ENCODE data around the gene CAP2.

The CAP2 gene

DNA sequence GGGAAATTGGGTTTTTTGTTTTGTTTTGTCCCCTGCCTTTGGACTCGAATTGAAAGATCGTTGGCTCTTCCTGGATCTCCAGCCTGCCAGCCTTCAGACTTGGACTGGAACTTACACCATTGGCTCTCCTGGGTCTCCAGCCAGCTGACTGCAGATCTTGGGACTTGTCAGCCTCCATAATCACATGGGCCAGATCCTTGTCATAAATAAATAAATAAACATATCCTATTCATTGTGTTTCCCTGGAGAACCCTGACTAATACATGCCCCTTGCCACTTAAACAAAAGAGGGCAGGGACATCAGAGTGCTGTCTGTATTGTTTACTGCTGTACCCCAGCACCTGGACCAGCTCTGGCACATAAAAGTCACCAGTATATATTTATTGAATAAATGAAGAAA is 101.5 kb downstream of the CAP2 start:
- Histone ChIP-seq H3K9ac (ENCODE audit: low read length in 2 of 2) (no peak overlapping the region), H3K36me3 (ENCODE audit: control insufficient read depth in 2 of 2, insufficient read depth in 2 of 2, low read length in 2 of 2) (no peaks in the 10 kb centered on the region), H3K27me3 (ENCODE audit: control insufficient read depth in 1 of 2, insufficient read depth in 2 of 2, low read length in 2 of 2) (no peaks in the 10 kb centered on the region), H3K27ac (ENCODE audit: low read length) (peak overlapping the region; percentile 67), H3K9me3 (ENCODE audit: control insufficient read depth in 2 of 2, low read length in 2 of 2) (no peaks in the 10 kb centered on the region), H3K4me3 (ENCODE audit: low read length in 2 of 2) (no peak overlapping the region), H3K4me1 (ENCODE audit: control insufficient read depth, insufficient read depth, low read length) (peaks cover 28% of the 10 kb centered on the region)

DNA sequence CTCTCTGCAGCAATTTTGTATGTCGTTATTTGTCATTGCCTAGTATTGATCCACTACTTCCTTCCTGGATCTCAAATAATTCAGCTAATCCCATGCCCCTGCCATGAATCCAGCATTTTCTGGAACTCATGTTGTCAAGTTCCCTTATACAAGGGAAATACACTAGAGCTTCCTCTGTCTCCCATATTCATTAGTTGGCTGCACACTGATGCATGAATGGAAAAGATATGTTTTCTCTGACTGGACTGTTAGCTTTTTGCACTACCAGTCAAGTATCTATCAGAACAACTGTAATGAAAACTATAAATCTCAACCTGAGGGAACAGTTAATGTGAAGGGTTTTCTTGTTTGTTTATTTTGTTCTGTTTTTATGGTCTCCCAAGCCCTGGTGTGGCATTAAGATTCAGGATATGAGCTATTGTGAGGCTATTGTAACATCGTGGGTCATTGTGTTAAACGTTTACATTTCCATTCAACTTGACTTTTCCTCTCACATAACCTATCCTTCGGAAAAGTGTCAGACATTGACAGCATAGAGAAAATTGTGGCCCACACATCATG is 104.2 kb downstream of the CAP2 start:
- H3K4me3 ChIP-seq (ENCODE audit: low read length in 2 of 2): no peak overlapping the region
- no peaks in the 10 kb centered on the region for H3K27me3 ChIP-seq (ENCODE audit: control insufficient read depth in 1 of 2, insufficient read depth in 2 of 2, low read length in 2 of 2)
- no peaks in the 10 kb centered on the region for H3K36me3 ChIP-seq (ENCODE audit: control insufficient read depth in 2 of 2, insufficient read depth in 2 of 2, low read length in 2 of 2)
- no peak overlapping the region for H3K27ac ChIP-seq (ENCODE audit: low read length)
- H3K9ac ChIP-seq (ENCODE audit: low read length in 2 of 2): no peak overlapping the region
- peaks cover 22% of the 10 kb centered on the region for H3K4me1 ChIP-seq (ENCODE audit: control insufficient read depth, insufficient read depth, low read length)
- H3K9me3 ChIP-seq (ENCODE audit: control insufficient read depth in 2 of 2, low read length in 2 of 2): no peaks in the 10 kb centered on the region

DNA sequence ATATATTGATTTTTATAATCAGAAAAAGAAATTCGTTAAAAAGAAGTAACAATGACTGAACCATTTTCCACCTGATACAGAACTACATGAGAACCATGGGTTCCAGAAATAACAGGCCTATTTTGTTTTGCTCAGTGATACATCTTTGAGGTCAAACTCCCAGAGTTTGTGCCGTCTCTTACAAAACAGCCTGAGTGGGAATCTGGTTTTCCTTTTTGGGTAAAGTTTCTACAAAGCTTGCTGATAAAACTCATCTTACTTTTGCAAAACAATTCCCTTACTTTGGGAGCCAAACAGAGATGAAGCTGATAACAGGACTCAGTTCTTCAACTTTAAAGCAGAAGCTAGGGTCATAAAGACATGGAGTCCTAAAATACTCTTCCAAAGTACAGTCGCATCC is 108.0 kb downstream of the CAP2 start:
- Histone ChIP-seq H3K9ac (ENCODE audit: low read length in 2 of 2) (no peak overlapping the region), H3K27me3 (ENCODE audit: control insufficient read depth in 1 of 2, insufficient read depth in 2 of 2, low read length in 2 of 2) (no peaks in the 10 kb centered on the region), H3K27ac (ENCODE audit: low read length) (no peak overlapping the region), H3K36me3 (ENCODE audit: control insufficient read depth in 2 of 2, insufficient read depth in 2 of 2, low read length in 2 of 2) (no peaks in the 10 kb centered on the region), H3K9me3 (ENCODE audit: control insufficient read depth in 2 of 2, low read length in 2 of 2) (no peaks in the 10 kb centered on the region), H3K4me3 (ENCODE audit: low read length in 2 of 2) (no peak overlapping the region), H3K4me1 (ENCODE audit: control insufficient read depth, insufficient read depth, low read length) (peaks cover 15% of the 10 kb centered on the region)

DNA sequence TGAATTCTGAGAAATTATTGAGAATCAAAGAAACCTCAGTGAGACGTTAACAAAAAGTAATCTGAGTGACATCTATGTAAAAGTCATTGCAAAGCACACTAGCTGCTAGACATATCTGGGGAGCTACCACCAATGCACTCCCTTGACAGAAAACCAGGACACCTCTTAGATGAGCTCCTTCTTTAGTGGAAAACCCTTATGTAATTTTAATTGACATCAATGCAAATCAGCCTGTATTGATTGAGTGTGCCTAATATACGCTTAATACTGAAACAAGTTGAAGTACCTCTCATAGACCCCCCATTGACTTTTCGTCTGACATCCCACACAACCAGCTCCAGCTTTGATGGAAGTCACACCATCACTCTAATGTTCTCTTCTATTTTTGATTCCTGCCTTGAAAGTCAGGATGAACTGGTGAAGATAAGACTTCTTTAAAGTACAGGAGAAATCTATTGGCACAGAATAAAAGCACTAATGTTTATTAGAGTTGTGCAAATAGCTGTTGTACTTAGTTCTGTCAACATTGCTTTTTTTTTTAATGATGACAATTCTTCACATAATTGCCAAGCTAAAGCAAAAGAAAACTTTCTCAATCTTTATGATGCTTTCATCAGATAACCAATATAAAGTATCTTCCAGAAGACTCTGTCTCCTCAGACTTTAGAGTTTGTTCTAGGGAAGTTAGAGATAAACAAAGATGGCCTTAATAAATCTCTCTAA is 108.7 kb downstream of the CAP2 start:
- Histone ChIP-seq H3K36me3 (ENCODE audit: control insufficient read depth in 2 of 2, insufficient read depth in 2 of 2, low read length in 2 of 2) (peaks cover 0 to 2% of the 10 kb centered on the region in 2 donors), H3K4me3 (ENCODE audit: low read length in 2 of 2) (no peak overlapping the region), H3K9me3 (ENCODE audit: control insufficient read depth in 2 of 2, low read length in 2 of 2) (no peaks in the 10 kb centered on the region), H3K9ac (ENCODE audit: low read length in 2 of 2) (no peak overlapping the region), H3K4me1 (ENCODE audit: control insufficient read depth, insufficient read depth, low read length) (peaks cover 15% of the 10 kb centered on the region), H3K27ac (ENCODE audit: low read length) (no peak overlapping the region), H3K27me3 (ENCODE audit: control insufficient read depth in 1 of 2, insufficient read depth in 2 of 2, low read length in 2 of 2) (no peaks in the 10 kb centered on the region)

DNA sequence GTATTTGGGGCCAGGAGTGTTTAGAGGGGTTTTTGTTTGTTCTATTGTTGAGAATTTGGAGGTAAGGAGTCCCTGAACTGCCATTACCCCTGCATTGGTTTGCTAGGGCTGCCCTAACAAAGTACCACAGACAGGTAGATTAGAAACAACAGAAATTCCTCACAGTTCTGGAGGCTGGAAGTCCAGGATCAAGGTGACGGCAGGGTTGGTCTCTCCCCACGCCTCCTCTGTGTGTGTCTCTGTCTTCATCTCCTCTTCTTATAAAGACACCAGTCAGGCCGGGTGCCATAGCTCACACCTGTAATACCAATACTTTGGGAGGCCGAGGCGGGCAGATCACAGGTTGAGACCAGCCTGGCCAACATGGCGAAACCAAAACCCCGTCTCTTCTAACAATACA is 109.7 kb downstream of the CAP2 start:
- peaks cover under 1 to 6% of the 10 kb centered on the region in 2 donors for H3K36me3 ChIP-seq (ENCODE audit: control insufficient read depth in 2 of 2, insufficient read depth in 2 of 2, low read length in 2 of 2)
- no peak overlapping the region for H3K27ac ChIP-seq (ENCODE audit: low read length)
- no peaks in the 10 kb centered on the region for H3K9me3 ChIP-seq (ENCODE audit: control insufficient read depth in 2 of 2, low read length in 2 of 2)
- H3K9ac ChIP-seq (ENCODE audit: low read length in 2 of 2): no peak overlapping the region
- no peak overlapping the region for H3K4me3 ChIP-seq (ENCODE audit: low read length in 2 of 2)
- no peaks in the 10 kb centered on the region for H3K27me3 ChIP-seq (ENCODE audit: control insufficient read depth in 1 of 2, insufficient read depth in 2 of 2, low read length in 2 of 2)
- H3K4me1 ChIP-seq (ENCODE audit: control insufficient read depth, insufficient read depth, low read length): peaks cover 15% of the 10 kb centered on the region

DNA sequence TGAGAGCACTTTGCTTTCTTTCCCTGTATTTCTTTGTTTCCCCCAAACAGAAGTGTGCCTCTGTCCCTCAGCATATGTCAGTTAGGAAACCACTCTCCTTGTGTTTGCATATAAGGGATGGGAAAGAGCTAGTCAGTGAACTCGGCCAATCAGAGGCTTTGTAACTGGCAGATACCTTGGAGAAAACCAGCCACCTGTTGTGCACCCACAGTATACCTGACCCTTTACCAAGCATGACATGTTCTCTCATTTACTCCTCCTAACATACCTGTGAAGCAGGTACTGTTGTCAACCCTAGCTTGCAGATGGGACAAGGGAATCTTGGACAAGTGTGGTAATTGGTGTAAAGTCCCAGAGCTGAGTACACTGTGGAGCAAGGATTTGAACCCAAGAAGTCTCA is 110.6 kb downstream of the CAP2 start:
- Histone ChIP-seq H3K9me3 (ENCODE audit: control insufficient read depth in 2 of 2, low read length in 2 of 2) (no peaks in the 10 kb centered on the region), H3K36me3 (ENCODE audit: control insufficient read depth in 2 of 2, insufficient read depth in 2 of 2, low read length in 2 of 2) (peaks cover 5 to 7% of the 10 kb centered on the region in 2 donors), H3K27ac (ENCODE audit: low read length) (no peak overlapping the region), H3K9ac (ENCODE audit: low read length in 2 of 2) (no peak overlapping the region), H3K4me3 (ENCODE audit: low read length in 2 of 2) (no peak overlapping the region), H3K27me3 (ENCODE audit: control insufficient read depth in 1 of 2, insufficient read depth in 2 of 2, low read length in 2 of 2) (no peaks in the 10 kb centered on the region), H3K4me1 (ENCODE audit: control insufficient read depth, insufficient read depth, low read length) (peaks cover 15% of the 10 kb centered on the region)

DNA sequence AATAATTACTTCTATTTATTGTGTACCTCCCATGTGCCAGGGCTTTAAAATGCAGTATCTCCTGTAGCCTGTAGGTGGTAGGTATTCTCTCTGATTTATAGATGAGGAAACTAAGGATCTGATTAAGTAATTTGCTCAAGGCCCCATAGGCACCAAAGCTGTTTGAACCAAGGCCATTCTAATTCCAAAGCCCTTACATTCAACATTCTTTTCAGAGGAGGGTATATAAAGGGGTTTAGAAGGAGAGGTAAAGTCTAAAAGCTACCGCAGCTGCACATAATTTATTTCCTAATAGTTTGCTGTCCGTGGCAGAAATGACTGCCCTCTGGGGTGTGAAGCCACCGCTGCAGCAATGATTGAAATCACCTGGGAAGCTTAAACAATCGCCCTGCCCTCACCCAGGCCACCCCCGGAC is 111.7 kb downstream of the CAP2 start:
- Histone ChIP-seq H3K9ac (ENCODE audit: low read length in 2 of 2) (no peak overlapping the region), H3K4me3 (ENCODE audit: low read length in 2 of 2) (no peak overlapping the region), H3K27me3 (ENCODE audit: control insufficient read depth in 1 of 2, insufficient read depth in 2 of 2, low read length in 2 of 2) (no peaks in the 10 kb centered on the region), H3K27ac (ENCODE audit: low read length) (peak overlapping the region; percentile 46), H3K9me3 (ENCODE audit: control insufficient read depth in 2 of 2, low read length in 2 of 2) (no peaks in the 10 kb centered on the region), H3K4me1 (ENCODE audit: control insufficient read depth, insufficient read depth, low read length) (peaks cover 15% of the 10 kb centered on the region), H3K36me3 (ENCODE audit: control insufficient read depth in 2 of 2, insufficient read depth in 2 of 2, low read length in 2 of 2) (peaks cover 5 to 7% of the 10 kb centered on the region in 2 donors)

DNA sequence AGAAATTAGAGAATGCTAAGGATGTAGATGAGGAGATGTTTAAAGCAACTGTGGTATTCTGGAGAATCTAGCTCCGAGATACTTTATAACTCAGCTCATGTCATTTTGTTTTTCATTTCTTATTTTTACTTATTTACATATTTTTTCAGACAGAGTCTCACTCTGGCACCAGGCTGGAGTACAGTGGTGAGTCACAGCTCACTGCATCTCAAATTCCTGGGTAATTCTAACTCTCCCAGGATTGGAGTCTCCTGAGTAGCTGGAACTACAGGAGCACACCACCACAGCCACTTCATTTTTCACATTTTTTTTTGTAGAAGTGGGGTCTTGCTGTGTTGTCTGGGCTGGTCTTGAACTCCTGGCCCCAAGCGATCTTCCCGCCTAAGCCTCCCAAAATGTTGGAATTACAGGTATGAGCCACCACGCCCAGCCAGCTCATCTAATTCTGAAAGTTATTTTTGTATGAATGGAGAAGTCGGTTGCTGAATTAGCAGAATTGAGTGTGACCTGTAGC is 112.4 kb downstream of the CAP2 start:
- Histone ChIP-seq H3K36me3 (ENCODE audit: control insufficient read depth in 2 of 2, insufficient read depth in 2 of 2, low read length in 2 of 2) (peaks cover 5 to 10% of the 10 kb centered on the region in 2 donors), H3K4me1 (ENCODE audit: control insufficient read depth, insufficient read depth, low read length) (peaks cover 15% of the 10 kb centered on the region), H3K9ac (ENCODE audit: low read length in 2 of 2) (no peak overlapping the region), H3K27me3 (ENCODE audit: control insufficient read depth in 1 of 2, insufficient read depth in 2 of 2, low read length in 2 of 2) (no peaks in the 10 kb centered on the region), H3K4me3 (ENCODE audit: low read length in 2 of 2) (no peak overlapping the region), H3K27ac (ENCODE audit: low read length) (peak overlapping the region; percentile 46), H3K9me3 (ENCODE audit: control insufficient read depth in 2 of 2, low read length in 2 of 2) (no peaks in the 10 kb centered on the region)

DNA sequence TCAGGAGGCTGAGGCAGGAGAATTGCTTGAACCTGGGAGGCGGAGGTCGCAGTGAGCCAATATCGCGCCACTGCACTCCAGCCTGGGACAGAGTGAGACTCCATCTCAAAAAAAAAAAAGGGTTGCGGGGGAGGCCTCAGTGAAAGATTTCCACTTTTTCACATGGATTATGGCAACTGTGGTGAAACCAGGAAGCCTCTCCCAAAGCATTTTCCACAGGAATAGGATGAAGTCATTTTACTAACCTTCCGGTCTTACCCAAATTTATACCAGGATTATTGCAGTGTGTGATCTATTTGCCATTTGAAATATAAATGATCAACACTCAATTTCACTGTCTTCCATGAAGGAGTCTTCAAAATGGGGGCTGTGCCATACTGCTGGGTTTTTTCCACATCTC is 113.1 kb downstream of the CAP2 start:
- no peak overlapping the region for H3K9ac ChIP-seq (ENCODE audit: low read length in 2 of 2)
- H3K4me1 ChIP-seq (ENCODE audit: control insufficient read depth, insufficient read depth, low read length): peaks cover 15% of the 10 kb centered on the region
- H3K9me3 ChIP-seq (ENCODE audit: control insufficient read depth in 2 of 2, low read length in 2 of 2): no peaks in the 10 kb centered on the region
- no peaks in the 10 kb centered on the region for H3K27me3 ChIP-seq (ENCODE audit: control insufficient read depth in 1 of 2, insufficient read depth in 2 of 2, low read length in 2 of 2)
- H3K36me3 ChIP-seq (ENCODE audit: control insufficient read depth in 2 of 2, insufficient read depth in 2 of 2, low read length in 2 of 2): peaks cover 5 to 13% of the 10 kb centered on the region in 2 donors
- no peak overlapping the region for H3K27ac ChIP-seq (ENCODE audit: low read length)
- H3K4me3 ChIP-seq (ENCODE audit: low read length in 2 of 2): no peak overlapping the region

DNA sequence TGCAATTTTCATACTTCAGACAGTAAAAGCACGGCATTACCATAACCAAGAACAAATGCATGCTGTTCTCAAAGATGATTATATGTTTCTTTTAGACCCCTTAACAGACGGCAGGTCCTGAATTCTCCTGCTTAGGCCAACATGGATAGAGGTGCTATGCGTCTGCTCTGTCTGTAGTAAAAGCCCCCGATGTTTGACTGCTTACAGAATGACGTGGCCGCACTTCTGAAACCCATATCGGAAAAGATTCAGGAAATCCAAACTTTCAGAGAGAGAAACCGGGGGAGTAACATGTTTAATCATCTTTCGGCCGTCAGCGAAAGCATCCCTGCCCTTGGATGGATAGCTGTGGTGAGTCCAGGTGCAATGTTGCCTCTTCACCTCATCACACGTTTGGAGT is 113.6 kb downstream of the CAP2 start:
- Histone ChIP-seq H3K4me1 (ENCODE audit: control insufficient read depth, insufficient read depth, low read length) (peaks cover 15% of the 10 kb centered on the region), H3K9me3 (ENCODE audit: control insufficient read depth in 2 of 2, low read length in 2 of 2) (no peaks in the 10 kb centered on the region), H3K27ac (ENCODE audit: low read length) (no peak overlapping the region), H3K4me3 (ENCODE audit: low read length in 2 of 2) (no peak overlapping the region), H3K27me3 (ENCODE audit: control insufficient read depth in 1 of 2, insufficient read depth in 2 of 2, low read length in 2 of 2) (no peaks in the 10 kb centered on the region), H3K36me3 (ENCODE audit: control insufficient read depth in 2 of 2, insufficient read depth in 2 of 2, low read length in 2 of 2) (peaks cover 5 to 13% of the 10 kb centered on the region in 2 donors), H3K9ac (ENCODE audit: low read length in 2 of 2) (no peak overlapping the region)

DNA sequence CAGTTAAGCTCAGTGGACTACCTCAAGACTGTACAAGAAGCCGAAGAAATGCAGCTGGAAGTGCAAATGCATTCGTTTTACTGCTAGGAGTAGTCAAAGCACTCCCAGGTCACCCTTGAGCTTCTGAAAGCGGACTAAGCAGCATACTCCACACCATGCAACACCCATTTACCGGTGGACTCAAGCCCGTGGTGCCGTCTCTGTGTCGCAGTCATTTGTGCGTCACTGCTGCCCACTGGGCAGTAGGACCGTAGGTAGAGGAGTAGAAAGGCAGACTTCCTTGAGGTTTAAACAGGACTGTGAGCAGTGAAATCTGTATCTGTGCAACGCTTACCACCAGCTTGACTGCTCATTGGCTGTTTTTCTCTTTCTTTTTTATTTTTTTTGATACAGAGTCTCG is 117.7 kb downstream of the CAP2 start:
- Histone ChIP-seq H3K36me3 (ENCODE audit: control insufficient read depth in 2 of 2, insufficient read depth in 2 of 2, low read length in 2 of 2) (peaks cover 17 to 21% of the 10 kb centered on the region in 2 donors), H3K27me3 (ENCODE audit: control insufficient read depth in 1 of 2, insufficient read depth in 2 of 2, low read length in 2 of 2) (no peaks in the 10 kb centered on the region), H3K9ac (ENCODE audit: low read length in 2 of 2) (no peak overlapping the region), H3K4me3 (ENCODE audit: low read length in 2 of 2) (no peak overlapping the region), H3K4me1 (ENCODE audit: control insufficient read depth, insufficient read depth, low read length) (no peaks in the 10 kb centered on the region), H3K9me3 (ENCODE audit: control insufficient read depth in 2 of 2, low read length in 2 of 2) (no peaks in the 10 kb centered on the region), H3K27ac (ENCODE audit: low read length) (no peak overlapping the region)
